ENCODE measurements around the gene OLFM2.
A peak's percentile ranks its signal among the peaks of the same experiment; 100 is the strongest.
"Not testable (repeated sequence)": the region's sequence is repeated elsewhere in the genome, so short reads cannot be mapped to it uniquely, and the experiment has no call there.

Gene OLFM2

DNA sequence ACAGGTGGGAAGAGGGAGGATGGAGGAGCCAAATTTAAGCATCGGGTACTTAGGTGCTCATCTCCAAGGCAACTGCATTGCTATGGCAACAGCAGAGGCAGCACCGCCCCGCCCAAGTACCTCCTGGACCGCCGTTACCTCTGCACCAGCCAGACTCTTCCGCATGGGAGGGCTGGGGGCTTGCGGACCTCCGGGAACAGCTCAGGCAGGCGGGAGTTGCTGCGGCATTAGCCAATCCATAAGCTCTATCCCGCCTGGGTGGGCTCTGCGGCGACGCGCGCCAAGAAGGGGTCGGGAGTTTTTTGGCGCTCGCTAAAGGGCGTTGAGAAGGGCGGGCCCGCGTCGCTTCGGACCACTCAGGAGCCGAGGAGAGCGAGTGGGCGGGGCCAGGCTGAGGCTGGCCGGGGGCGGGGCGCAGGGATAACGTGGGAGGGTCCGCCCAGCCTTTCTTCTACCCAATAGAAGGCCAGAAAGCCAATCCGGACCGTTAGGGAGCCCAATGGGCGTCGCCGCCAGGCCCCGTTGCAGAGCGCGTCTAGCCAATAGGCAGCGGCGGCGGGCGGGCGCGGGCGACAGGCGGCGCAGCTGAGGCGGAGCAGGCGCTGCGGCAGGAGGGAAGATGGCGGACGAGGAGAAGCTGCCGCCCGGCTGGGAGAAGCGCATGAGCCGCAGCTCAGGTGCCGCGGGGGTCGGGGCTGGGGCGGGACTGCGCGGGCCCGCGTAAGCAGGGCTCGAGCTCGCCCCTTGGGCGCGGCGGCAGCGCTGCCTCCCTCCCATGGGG, 101.4 kb downstream of the OLFM2 start, which contains the start of gene PIN1:
Gene PIN1 (plus strand): TSS at position 593 of the 781 bp plus-strand sequence. CDS start 27 bp downstream, at position 620.
- peak; percentile 98 to 99 for DNase-seq (ENCODE audit: low read depth in 2 of 2)

- DNase-seq (ENCODE audit: low read depth in 2 of 2) = no peak
Measured at GRCh38 chr19:9834307-9834725, 102.0 kb downstream of the OLFM2 start.

GRCh38 chr19:9828551-9829063, 107.7 kb downstream of the OLFM2 start:
- DNase-seq (ENCODE audit: low read depth in 2 of 2) = no peak

- DNase-seq (ENCODE audit: low read depth in 2 of 2) = peak; percentile 74 to 88
Measured at GRCh38 chr19:9827289-9828238, 108.8 kb downstream of the OLFM2 start, which contains the start of gene UBL5. UBL5 (plus strand) TSS chr19:9827918; CDS start chr19:9828338, 420 bp downstream.

GRCh38 chr19:9823816-9824215, 112.5 kb downstream of the OLFM2 start:
- no peak for DNase-seq (ENCODE audit: low read depth in 2 of 2)

- DNase-seq (ENCODE audit: low read depth in 2 of 2) = not testable (repeated sequence)
Measured at GRCh38 chr19:9820034-9820433, 116.3 kb downstream of the OLFM2 start.

- DNase-seq (ENCODE audit: low read depth in 2 of 2) = no peak
Measured at GRCh38 chr19:9819596-9819909, 116.8 kb downstream of the OLFM2 start.

DNA sequence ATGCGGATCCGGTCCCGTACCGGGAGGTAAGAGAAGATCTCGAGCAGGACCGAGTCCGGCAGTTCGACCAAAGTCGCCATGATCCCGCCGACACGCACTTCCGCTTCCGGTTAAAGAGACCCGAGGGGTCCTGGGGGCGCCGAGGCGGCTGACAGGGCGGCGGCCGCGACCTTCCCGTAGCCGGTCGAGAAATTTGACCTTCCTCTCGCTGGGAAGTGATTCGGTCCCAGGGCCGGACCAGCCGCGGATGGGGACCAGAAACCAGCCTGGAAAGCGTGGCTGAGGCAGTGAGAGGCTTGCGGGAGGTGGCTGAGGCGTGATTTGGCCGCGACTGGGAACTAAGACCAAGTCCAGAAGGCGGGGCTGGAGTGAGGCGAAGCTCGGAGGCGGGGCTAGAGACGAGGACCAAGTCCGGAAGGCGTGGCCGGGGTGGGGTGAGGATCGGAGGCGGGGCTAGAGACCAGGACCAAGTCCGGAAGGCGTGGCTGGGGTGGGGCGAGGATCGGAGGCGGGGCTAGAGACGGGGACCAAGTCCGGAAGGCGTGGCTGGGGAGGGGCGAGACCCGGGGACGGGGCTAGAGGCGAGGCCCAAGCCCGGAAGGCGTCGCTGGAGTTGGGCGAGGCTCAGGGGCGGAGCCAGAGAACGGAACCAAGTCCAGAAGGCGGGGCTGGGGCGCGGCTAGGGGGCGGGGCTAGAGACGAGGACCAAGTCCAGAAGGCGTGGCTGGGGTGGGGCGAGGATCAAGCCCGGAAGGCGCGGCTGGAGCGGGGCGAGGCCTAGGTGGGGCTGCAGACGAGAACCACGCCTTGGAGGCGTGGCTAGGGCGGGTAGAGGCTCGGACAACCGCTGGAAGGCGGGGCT, 117.3 kb downstream of the OLFM2 start, which contains the start of gene FBXL12:
Gene FBXL12 (minus strand): TSS at position 346 of the 862 bp plus-strand sequence. CDS start 266 bp downstream, at position 80.
- DNase-seq (ENCODE audit: low read depth in 2 of 2) = peak; percentile 100

DNA sequence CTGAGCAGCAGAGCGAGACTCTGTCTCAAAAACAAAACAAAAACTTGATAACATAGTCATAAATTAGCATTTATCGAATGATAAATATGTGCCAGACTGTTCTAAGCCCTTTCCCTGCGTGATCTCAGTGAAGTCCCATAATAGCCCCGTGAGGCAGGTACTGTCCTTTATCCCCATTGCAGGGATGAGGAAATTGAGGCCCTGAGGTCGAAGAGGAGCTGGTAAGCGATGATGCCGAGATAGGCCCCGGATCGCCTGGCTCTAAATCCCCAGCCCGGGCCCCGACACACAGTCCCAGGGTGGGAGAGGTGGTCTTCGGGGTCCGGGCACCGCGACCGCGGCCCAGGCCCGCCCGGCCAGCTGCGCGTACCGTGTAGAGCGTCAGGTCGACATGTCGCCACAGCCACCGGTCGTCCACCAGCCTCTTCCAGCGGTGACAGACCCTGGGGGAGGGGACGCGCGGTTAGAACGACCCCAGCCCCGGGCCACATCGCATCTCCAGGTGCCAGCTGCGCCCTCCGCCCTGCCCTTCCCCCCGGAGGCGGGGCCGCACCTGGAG, 118.1 kb downstream of the OLFM2 start:
- no peak for DNase-seq (ENCODE audit: low read depth in 2 of 2)

DNA sequence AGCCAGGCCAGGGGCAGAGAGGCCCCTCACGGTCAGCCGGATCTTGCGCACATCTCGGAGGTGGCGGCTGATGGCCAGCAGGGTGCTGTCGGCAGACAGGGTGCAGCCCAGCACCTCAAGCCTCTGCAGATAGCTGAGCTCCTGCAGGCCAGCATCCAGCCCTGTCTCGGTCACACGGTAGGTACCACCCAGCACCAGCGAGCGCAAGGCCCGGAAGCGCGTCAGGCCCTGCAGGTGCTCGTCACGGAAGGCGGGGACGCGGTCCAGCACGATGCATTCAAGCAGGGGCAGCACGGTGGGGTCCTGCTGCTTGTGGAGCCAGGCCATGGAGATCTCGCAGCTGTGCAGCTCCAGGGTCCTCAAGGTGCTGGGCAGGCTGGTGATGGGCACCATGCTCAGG, 125.2 kb downstream of the OLFM2 start:
- no peak for DNase-seq (ENCODE audit: low read depth in 2 of 2)

DNA sequence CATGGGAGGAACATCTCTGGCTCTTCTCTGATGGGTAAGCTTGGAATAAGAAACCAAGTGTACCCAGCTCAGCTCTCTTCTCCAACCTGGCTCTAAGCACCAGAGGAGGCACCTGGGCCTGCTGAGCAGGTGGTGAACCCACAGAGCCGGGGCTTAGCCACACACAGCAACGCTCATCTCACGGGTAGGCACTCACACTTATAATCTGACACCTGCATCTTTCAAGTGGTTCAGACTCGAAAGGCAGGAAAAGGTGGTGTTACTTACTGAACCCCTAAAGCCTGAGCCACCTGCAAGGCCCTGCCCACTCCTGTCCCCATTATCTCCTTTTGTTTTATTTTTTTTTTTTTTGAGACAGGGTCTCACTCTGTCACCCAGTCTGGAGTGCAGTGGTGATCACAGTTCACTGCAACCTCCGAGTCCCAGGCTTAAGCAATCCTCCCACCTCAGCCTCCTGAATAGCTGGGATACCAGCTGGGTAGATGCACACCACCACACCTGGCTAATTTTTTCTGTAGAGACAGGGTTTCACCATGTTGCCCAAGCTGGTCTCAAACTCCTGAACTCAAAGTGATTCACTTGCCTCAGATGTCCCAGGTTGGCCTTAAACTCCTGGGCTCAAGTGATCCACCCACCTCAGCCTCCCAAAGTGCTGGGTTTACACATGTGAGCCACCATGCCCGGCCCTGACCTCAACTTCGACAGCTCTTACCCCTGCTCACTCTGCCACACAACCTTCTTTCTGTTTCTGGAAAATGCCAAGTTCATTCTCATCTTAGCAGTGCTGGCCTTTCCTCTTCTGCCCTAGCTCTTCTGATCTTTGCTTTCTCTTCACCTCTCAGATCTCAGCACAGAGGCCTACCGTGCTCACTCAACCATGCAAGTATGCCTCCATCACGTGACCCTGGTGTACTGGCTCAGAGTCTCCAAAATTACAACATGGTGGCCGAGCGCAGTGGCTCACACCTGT, 127.2 kb downstream of the OLFM2 start:
- DNase-seq (ENCODE audit: low read depth in 2 of 2) = no peak

DNA sequence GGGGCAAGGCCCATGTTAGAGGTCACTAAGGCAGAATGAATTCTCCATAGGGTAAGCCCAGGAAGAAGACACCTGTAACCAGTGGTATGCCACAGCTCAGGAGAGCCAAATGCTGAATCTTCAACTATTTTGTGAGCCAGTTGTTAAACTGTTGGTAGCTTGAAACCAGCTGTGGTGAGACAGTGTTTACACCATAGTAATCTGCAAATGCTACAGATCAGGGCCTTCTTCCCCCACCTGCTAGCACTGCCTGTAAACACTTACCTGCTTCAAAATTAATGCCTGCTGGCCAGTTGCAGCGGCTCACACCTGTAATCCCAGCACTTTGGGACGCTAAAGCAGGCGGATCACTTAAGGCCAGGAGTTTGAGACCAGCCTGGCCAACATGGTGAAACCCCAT, 129.5 kb downstream of the OLFM2 start:
- DNase-seq (ENCODE audit: low read depth in 2 of 2) = no peak
